GM21423 (cell line): Measurements from ENCODE around the gene UBXN1.

ENCODE experiments used
- ATAC-seq: cut with Tn5 transposase; IDR thresholded peaks from one replicate; pipeline ENCODE4 v1.9.1; 2021; ENCODE audit warnings: mild to moderate bottlenecking, moderate library complexity; ENCODE audit not compliant: unreplicated experiment

UBXN1 gene

DNA sequence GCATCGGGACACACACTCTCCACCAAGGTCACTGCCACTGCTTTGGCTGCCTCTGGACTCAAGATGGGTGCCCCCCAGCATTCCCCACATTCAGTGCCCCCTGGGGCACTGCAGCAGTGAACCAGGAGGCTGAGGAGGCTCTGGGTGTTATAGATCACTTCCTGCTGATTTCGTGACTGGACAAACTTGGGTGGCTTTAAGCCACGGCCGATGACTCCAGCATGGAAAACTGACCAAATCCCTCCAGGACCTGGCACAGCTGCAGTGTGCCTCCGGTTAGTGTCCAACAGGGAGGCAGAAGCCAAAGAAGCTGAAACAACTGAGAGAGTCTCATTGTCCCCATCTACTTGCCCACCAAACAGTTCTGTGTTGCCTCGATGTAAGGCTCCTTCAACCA, 31.3 kb downstream of the UBXN1 start:
- no peak for ATAC-seq

DNA sequence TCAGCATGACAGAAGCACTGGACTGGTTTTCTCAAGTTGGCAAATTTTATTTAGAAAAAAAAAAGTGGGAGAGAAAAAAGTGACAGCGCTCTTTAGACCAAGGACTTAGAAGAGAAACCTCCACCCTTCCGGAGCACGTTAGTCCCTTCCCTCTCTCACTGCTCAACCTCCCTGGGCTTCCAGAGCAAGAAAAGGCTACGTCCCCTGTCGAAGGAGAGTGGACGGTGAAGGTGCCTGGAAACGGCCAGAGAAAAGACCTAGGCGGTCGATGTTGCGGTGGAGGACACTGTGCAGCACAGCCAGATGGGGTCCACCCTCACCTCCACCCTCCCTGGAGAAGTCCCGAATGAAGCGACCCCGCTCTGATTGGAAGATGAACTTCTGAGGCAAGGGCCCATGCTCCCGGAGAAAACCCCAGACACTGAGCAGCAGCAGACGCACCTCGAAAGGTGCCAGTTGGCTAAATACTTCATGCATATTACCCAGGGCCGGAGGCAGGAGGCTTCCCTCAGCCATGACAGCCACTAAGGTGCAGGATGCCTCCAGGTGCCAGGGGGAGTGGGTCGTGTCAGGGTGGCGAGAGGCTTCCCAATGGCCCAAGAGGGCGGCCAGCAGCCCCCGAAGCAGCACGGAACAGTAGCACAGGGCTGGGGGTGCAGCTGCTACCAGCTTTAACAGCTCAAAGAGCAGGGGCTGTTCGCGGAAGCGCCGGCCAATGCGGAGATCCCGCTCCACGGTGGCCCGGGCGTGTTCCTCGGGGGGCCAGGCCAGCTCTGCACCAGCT, 31.9 kb downstream of the UBXN1 start:
- no peak for ATAC-seq

DNA sequence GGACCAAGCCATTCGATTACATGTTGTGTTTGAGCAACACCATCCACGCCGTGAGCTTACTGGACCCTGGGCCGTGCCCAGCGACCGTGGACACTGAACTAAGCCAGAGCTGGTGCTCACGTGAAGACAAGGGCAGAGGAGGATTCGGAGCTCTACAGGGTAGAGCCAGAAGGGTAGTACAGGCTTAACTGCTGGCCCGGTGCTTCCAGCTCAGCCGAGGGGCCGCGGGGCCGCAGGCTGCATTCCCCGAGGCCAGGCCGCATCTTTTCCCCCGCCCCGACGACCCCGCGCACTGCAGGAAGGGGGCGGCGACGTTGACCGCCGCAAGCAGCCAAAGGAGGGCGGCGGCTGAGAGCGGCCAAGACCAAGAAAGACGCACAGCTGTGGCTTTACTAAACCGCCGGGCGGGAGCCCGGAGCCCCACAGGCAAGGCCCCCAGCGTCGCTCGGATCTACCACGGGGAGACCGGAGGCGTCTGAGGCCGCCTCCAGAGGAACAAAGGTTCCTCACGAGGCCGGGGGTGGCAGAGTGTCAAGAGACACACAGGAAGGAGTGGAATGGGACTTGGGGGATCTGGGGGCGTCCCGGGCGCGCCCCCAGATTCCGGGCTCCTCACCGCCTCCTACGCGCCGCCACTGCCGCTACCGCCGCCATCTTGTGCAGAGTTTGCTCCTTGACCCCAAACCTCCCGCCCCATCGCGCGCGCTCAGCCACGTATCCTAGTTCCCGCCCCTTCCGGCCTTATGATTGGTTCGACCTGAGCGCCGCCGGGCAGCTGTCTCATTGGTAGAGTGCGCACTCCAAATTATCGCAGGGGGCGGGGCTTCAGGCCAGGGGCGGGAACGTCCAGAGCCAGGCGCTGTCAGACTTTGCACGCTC, 32.7 kb downstream of the UBXN1 start, which contains the start of gene GANAB:
Gene GANAB, minus strand, starts transcription at position 668 of the 879 bp plus-strand sequence. Its CDS starts 14 bp downstream, at position 654.
- ATAC-seq = peak; percentile 94

DNA sequence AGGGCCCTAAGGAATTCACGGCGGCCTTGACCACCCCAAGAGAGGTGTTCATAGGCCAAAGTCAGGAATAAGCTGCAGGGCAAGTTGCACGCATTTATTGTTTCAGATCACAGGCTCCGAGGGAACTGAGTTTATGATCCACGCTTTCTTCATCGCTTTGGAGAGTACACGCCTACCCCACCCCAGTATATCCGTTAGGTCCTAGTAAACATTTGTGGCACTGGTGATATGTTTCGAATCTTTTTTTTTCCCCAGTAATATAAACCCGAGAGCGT, 33.3 kb downstream of the UBXN1 start:
- ATAC-seq = peak; percentile 2

DNA sequence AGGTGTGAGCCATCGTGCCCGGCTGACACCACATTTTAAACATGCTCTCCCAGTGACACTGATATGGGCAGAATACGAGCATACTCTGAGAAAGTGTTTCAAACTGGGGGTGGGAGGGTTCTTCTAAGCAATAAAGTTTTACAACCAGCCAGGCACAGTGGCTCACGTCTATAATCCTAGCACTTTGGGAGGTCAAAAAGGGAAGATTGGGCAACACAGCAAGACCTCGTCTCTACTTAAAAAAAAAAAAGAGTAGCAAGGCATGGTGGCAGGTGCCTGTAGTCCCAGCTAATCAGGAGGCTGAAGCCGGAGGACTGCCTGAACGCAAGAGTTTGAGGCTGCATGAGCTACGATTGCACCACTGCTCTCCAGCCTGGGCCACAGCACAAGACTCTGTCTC, 34.7 kb downstream of the UBXN1 start:
- no peak for ATAC-seq

DNA sequence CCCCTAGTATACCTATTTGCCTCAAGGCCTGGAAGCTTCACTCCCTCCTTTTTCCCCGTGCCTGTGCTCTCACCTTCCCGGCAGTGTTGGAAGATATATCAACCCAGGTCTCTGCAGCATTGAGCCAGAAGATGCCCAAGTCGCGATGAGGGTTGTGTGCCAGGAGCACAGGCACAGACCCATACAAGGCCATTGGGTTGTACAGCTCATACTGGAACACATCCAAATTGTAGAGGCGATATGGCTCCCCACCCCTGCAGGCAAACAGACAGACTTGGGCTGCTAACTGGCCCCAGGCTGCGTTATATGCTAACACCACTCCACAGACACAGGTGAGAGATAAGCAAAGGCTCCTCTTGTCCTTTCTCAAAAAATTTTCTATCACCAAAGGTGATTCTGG, 46.4 kb downstream of the UBXN1 start:
- ATAC-seq = no peak

DNA sequence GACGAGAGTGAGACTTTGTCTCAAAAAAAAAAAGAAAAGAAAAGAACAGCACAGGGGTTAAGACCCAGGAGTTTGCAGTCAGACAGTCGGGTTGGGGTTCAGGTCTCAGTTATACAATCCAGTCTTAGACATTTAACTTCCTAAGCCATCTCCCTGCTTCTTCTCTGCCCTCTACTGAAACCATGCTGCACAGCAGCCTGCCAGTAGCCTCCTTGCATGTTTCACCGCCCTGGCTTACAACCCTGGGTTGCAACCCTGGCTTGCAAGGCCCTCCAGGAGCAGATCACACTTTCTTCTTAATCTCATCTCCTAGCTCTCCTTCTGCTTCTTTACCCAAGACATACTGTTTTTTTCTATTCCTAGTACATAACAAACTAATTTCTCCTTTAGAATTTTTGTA, 51.2 kb downstream of the UBXN1 start:
- ATAC-seq = no peak
